ENCODE results near the gene TTLL10. TPM values are rescaled to one million over a fixed set of nuclear protein-coding genes. Genes with fewer than 3 reads are reported as not detected.

TTLL10 gene
- total RNA-seq, 1 donor from 2014 or later, result 0.47 TPM

Small RNAs within 50 kb of the gene (microRNA-seq; reads per million reads assigned to microRNA genes)
- gene MIR200A (346 reads per million, percentile 71 among the genes with 10 or more reads in this experiment), gene MIR200B (4,126 reads per million, percentile 89 among the genes with 10 or more reads in this experiment), gene MIR429 (1,477 reads per million, percentile 84 among the genes with 10 or more reads in this experiment)

Other genes starting within 250 kb of the TTLL10 start
- gene SAMD11, start 250.0 kb upstream of the TTLL10 start, total RNA-seq, result 303 to 325 TPM (median 313 TPM) in 3 replicates
- gene NOC2L, start 214.6 kb upstream of the TTLL10 start, total RNA-seq, result 69.3 to 73.1 TPM (median 69.8 TPM) in 3 replicates
- gene KLHL17, start 213.3 kb upstream of the TTLL10 start, total RNA-seq, result 44.7 to 49.8 TPM (median 47.0 TPM) in 3 replicates
- 33.6 to 36.0 TPM (median 34.4 TPM) in 3 replicates for gene PLEKHN1, start 207.4 kb upstream of the TTLL10 start, total RNA-seq
- gene PERM1, start 191.8 kb upstream of the TTLL10 start, total RNA-seq, result 1.6 to 2.8 TPM (median 2.7 TPM) in 3 replicates
- 87.7 to 92.1 TPM (median 92.0 TPM) in 3 replicates for gene HES4, start 173.8 kb upstream of the TTLL10 start, total RNA-seq
- gene ISG15, start 160.4 kb upstream of the TTLL10 start, total RNA-seq, result 112 to 139 TPM (median 123 TPM) in 3 replicates
- gene AGRN, start 153.8 kb upstream of the TTLL10 start, total RNA-seq, result 502 to 532 TPM (median 514 TPM) in 3 replicates
- 0.27 to 0.57 TPM (median 0.40 TPM) in 3 replicates for gene RNF223, start 99.6 kb upstream of the TTLL10 start, total RNA-seq
- 28.4 to 32.8 TPM (median 31.8 TPM) in 3 replicates for gene C1orf159, start 57.8 kb upstream of the TTLL10 start, total RNA-seq
- 0.51 to 1.2 TPM (median 0.93 TPM) in 3 replicates for gene TNFRSF18, start 32.7 kb downstream of the TTLL10 start, total RNA-seq
- gene TNFRSF4, start 40.3 kb downstream of the TTLL10 start, total RNA-seq, result 0.18 to 0.34 TPM (median 0.29 TPM) in 3 replicates
- 103 to 110 TPM (median 108 TPM) in 3 replicates for gene SDF4, start 58.1 kb downstream of the TTLL10 start, total RNA-seq
- gene B3GALT6, start 58.4 kb downstream of the TTLL10 start, total RNA-seq, result 32.1 to 34.1 TPM (median 33.4 TPM) in 3 replicates
- gene C1QTNF12, start 72.8 kb downstream of the TTLL10 start, total RNA-seq, result 10.2 to 12.2 TPM (median 10.4 TPM) in 3 replicates
- gene UBE2J2, start 100.0 kb downstream of the TTLL10 start, total RNA-seq, result 67.3 to 76.6 TPM (median 75.7 TPM) in 3 replicates
- 16.0 to 17.5 TPM (median 16.8 TPM) in 3 replicates for gene SCNN1D, start 106.6 kb downstream of the TTLL10 start, total RNA-seq
- 85.5 to 97.3 TPM (median 91.0 TPM) in 3 replicates for gene ACAP3, start 134.1 kb downstream of the TTLL10 start, total RNA-seq
- gene PUSL1, start 134.7 kb downstream of the TTLL10 start, total RNA-seq, result 12.7 to 14.5 TPM (median 14.2 TPM) in 3 replicates
- 163 to 165 TPM (median 165 TPM) in 3 replicates for gene INTS11, start 150.8 kb downstream of the TTLL10 start, total RNA-seq
- 17.8 to 19.3 TPM (median 18.5 TPM) in 3 replicates for gene CPTP, start 150.9 kb downstream of the TTLL10 start, total RNA-seq
- 0.98 to 1.0 TPM (median 1.00 TPM) in 3 replicates for gene TAS1R3, start 157.4 kb downstream of the TTLL10 start, total RNA-seq
- 54.5 to 58.5 TPM (median 54.7 TPM) in 3 replicates for gene DVL1, start 175.5 kb downstream of the TTLL10 start, total RNA-seq
- 157 to 163 TPM (median 161 TPM) in 3 replicates for gene MXRA8, start 184.7 kb downstream of the TTLL10 start, total RNA-seq
- 75.5 to 78.6 TPM (median 78.3 TPM) in 3 replicates for gene AURKAIP1, start 201.3 kb downstream of the TTLL10 start, total RNA-seq
- 396 to 423 TPM (median 405 TPM) in 3 replicates for gene CCNL2, start 225.5 kb downstream of the TTLL10 start, total RNA-seq
- gene MRPL20, start 233.4 kb downstream of the TTLL10 start, total RNA-seq, result 87.9 to 98.2 TPM (median 94.7 TPM) in 3 replicates
- gene ANKRD65, start 247.4 kb downstream of the TTLL10 start, total RNA-seq, result 10.9 to 12.3 TPM (median 11.3 TPM) in 3 replicates

Data from mesothelial cell of epicardium (in vitro differentiated cells).